ENCODE results near the gene HOXC6. TPM values are rescaled to one million over a fixed set of nuclear protein-coding genes. Genes with fewer than 3 reads are reported as not detected.

The HOXC6 gene
- total RNA-seq, 1 experiment from 2014 or later: 7.1 TPM

GRCh38 chr12:53980802-53981496, 47.3 kb upstream of the HOXC6 start:
- no peaks in the 10 kb centered on the region for H3K27me3 Mint-ChIP-seq (ENCODE audit: insufficient read depth, unreplicated experiment)
- no peaks in the 10 kb centered on the region for H3K9me3 Mint-ChIP-seq (ENCODE audit: unreplicated experiment)
- CTCF ChIA-PET: interaction anchor here (0.5 to 1.5 kb wide), 3 partner anchors 47 to 234 kb away, joined by 3 to 6 read pairs (median 5); no protein-coding TSS in a partner anchor
- POLR2A ChIA-PET: no interaction called here
- intact Hi-C loops (cut with micrococcal nuclease): loop anchor here (10.0 kb wide), 1 partner anchor 186 kb away; no protein-coding TSS in a partner anchor
- H3K27ac Mint-ChIP-seq (ENCODE audit: low read depth, unreplicated experiment): peak overlapping the region; percentile 41
- TF ChIP-seq, protein P1, sequence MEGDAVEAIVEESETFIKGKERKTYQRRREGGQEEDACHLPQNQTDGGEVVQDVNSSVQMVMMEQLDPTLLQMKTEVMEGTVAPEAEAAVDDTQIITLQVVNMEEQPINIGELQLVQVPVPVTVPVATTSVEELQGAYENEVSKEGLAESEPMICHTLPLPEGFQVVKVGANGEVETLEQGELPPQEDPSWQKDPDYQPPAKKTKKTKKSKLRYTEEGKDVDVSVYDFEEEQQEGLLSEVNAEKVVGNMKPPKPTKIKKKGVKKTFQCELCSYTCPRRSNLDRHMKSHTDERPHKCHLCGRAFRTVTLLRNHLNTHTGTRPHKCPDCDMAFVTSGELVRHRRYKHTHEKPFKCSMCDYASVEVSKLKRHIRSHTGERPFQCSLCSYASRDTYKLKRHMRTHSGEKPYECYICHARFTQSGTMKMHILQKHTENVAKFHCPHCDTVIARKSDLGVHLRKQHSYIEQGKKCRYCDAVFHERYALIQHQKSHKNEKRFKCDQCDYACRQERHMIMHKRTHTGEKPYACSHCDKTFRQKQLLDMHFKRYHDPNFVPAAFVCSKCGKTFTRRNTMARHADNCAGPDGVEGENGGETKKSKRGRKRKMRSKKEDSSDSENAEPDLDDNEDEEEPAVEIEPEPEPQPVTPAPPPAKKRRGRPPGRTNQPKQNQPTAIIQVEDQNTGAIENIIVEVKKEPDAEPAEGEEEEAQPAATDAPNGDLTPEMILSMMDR (IDR thresholded peaks at IDR 0.05; ENCODE audit: unreplicated experiment): no peak
- no peak for DNase-seq (ENCODE audit: unreplicated experiment)
- no peaks in the 10 kb centered on the region for H3K4me1 Mint-ChIP-seq (ENCODE audit: insufficient read depth, unreplicated experiment)
- BruUV-seq (replicated peaks): no TSS peak
- no peak overlapping the region for H3K4me3 Mint-ChIP-seq (ENCODE audit: unreplicated experiment)
- H3K36me3 Mint-ChIP-seq (ENCODE audit: insufficient read depth, unreplicated experiment): no peaks in the 10 kb centered on the region

GRCh38 chr12:53981634-53982565, 46.3 kb upstream of the HOXC6 start:
- TF ChIP-seq, protein P1 (IDR thresholded peaks at IDR 0.05; ENCODE audit: unreplicated experiment): no peak
- CTCF ChIA-PET: interaction anchor here (0.6 kb wide), 1 partner anchor 229 kb away, joined by 3 read pairs; no protein-coding TSS in a partner anchor
- no peaks in the 10 kb centered on the region for H3K9me3 Mint-ChIP-seq (ENCODE audit: unreplicated experiment)
- H3K4me3 Mint-ChIP-seq (ENCODE audit: unreplicated experiment): no peak overlapping the region
- POLR2A ChIA-PET: no interaction called here
- H3K27me3 Mint-ChIP-seq (ENCODE audit: insufficient read depth, unreplicated experiment): no peaks in the 10 kb centered on the region
- no peak for DNase-seq (ENCODE audit: unreplicated experiment)
- intact Hi-C loops (cut with micrococcal nuclease): loop anchor here (10.0 kb wide), 1 partner anchor 187 kb away; no protein-coding TSS in a partner anchor
- no TSS peak for BruUV-seq (replicated peaks)
- no peaks in the 10 kb centered on the region for H3K36me3 Mint-ChIP-seq (ENCODE audit: insufficient read depth, unreplicated experiment)
- H3K4me1 Mint-ChIP-seq (ENCODE audit: insufficient read depth, unreplicated experiment): no peaks in the 10 kb centered on the region
- peak overlapping the region; percentile 41 for H3K27ac Mint-ChIP-seq (ENCODE audit: low read depth, unreplicated experiment)

DNA sequence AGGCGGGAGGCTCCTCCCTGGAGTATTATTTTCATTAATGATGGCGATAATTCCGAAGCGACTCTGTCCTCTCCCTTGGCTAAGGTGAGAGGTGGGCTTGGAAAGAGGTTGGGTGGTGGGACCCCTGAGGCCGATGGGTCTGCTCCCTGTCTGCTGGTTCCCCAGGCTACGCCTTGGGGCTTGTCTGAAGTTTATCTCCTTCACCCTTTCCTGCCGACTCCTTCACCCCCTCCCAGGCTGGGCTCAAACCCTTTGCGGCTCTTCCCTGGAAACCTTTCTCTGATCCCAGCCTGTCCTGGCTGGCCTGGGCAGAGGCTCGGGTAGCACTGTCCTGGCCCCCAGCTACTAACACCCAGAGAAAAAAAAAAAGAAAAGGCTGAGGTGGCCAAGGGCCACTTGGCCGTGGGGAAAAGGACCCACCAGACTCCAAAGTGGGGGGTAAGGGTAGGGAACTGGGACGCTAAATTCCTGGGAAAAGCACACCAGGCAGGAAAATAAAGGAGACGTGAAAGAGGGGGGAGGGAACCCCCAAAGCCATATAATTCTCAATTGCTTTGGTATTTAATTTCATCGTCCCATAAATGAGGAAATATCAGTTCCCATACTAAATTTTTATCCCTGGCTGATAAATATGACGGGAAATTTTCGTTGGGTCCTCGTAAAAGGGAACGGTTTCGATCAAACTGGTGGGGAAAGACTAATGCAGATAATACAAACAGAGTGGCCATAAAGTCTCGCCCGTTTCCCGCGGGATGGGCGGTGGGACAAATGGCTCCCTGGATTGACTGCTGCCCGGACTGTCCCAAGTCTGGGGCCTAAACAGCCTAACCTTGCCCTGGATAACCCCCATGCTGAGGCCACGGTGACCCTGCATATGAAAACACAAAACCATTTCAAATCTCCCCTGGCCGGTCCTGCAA, 45.3 kb upstream of the HOXC6 start:
- CTCF ChIA-PET: interaction anchor here (0.6 kb wide), 1 partner anchor 230 kb away, joined by 3 read pairs; no protein-coding TSS in a partner anchor
- Mint-ChIP-seq H3K4me1 (ENCODE audit: insufficient read depth, unreplicated experiment) (no peaks in the 10 kb centered on the region), H3K27ac (ENCODE audit: low read depth, unreplicated experiment) (no peak overlapping the region), H3K36me3 (ENCODE audit: insufficient read depth, unreplicated experiment) (no peaks in the 10 kb centered on the region), H3K9me3 (ENCODE audit: unreplicated experiment) (no peaks in the 10 kb centered on the region), H3K4me3 (ENCODE audit: unreplicated experiment) (no peak overlapping the region), H3K27me3 (ENCODE audit: insufficient read depth, unreplicated experiment) (no peaks in the 10 kb centered on the region)
- POLR2A ChIA-PET: no interaction called here
- TF ChIP-seq, protein P1 (IDR thresholded peaks at IDR 0.05; ENCODE audit: unreplicated experiment): no peak
- DNase-seq (ENCODE audit: unreplicated experiment): no peak
- intact Hi-C loops (cut with micrococcal nuclease): loop anchor here (10.0 kb wide), 1 partner anchor 188 kb away; no protein-coding TSS in a partner anchor
- BruUV-seq (replicated peaks): no TSS peak
